GM10266 (cell line): ENCODE data around the gene PDGFRA.

Source experiments
- DNase-seq: peaks from one replicate; pipeline ENCODE4 v3.0.0; 2012; ENCODE audit errors: extremely low spot score
- CTCF ChIP-seq: IDR thresholded peaks from 2 replicates; pipeline ENCODE4 v1.5.1; 2012; ENCODE audit warnings: mild to moderate bottlenecking, low read depth; ENCODE audit not compliant: control insufficient read depth, insufficient read depth; ENCODE audit errors: missing control alignments

Gene PDGFRA

GRCh38 chr4:54271464-54271863 lies 42.4 kb downstream of the PDGFRA start:
- no peak for TF ChIP-seq CTCF
- no peak for DNase-seq

GRCh38 chr4:54272051-54272450 lies 43.0 kb downstream of the PDGFRA start:
- DNase-seq = no peak
- TF ChIP-seq CTCF = no peak

- DNase-seq = no peak
- TF ChIP-seq CTCF = no peak
These were observed 45.2 kb downstream of the PDGFRA start for GRCh38 chr4:54274264-54274663.

- TF ChIP-seq CTCF = no peak
- no peak for DNase-seq
These were observed 45.9 kb downstream of the PDGFRA start for GRCh38 chr4:54274795-54275665.

- DNase-seq = no peak
- no peak for TF ChIP-seq CTCF
These were observed 47.7 kb downstream of the PDGFRA start for GRCh38 chr4:54276641-54277430.

GRCh38 chr4:54277691-54278090 lies 48.6 kb downstream of the PDGFRA start:
- peak; percentile 24 for DNase-seq
- no peak for TF ChIP-seq CTCF

GRCh38 chr4:54278216-54278615 lies 49.1 kb downstream of the PDGFRA start:
- no peak for DNase-seq
- no peak for TF ChIP-seq CTCF
